Heart left ventricle (tissue), 13 donors: ENCODE measurements around the gene ZNF223.

Experiments used
- POLR2A ChIP-seq, 2 donors: fragments of 450-650 bp; IDR thresholded peaks; one replicate each; pipeline ENCODE4 v1.6.1; 2017; ENCODE audit warnings: antibody characterized with exemption in 2 of 2, mild to moderate bottlenecking in 2 of 2, moderate library complexity in 2 of 2
- TF ChIP-seq, protein P1 (sequence below), 12 donors: fragments of 200-600 bp; sonication (generic) in 4 of 12; IDR thresholded peaks; one replicate each; pipeline versions ENCODE4 v1.5.0 to v1.8.0; 2018 to 2022; ENCODE audit warnings: antibody characterized with exemption in 12 of 12, mild to moderate bottlenecking in 5 of 12
- donor health status: ischemic (EF 13 %, LVEDD 7.1; RV severe dilation, severe dysfunction).
- donor health status: DM: no; HTN: yes; CAD: no.
- donor health status: DM: no; HTN: no; CAD: no.
- donor health status: ischemic (EF 25% LVEDD 6.9; RV normal size, moderate dysfunction).
- donor health status: ischemic (EF 25% LVEDD 5.7; RV mildly dilated, moderate dysfunction).
- donor health status: ischemic (EF 35%, LVEDD 5.7; RV mildly dilated, moderate dysfunction).
- donor health status: nonischemic (EF 11% LVEDD 7.7; RV severe dilation, severe dysfunction).
- donor health status: DM: yes; HTN: yes; CAD: no.
- donor health status: PGD.
- donor health status: ischemic (EF 29% LVEDD 5.4; RV normal size, mild dysfunction).
- donor health status: nonischemic (EF 23%, LVEDD 6.1; RV moderate dilation, normal function).

- TF ChIP-seq, protein P1, sequence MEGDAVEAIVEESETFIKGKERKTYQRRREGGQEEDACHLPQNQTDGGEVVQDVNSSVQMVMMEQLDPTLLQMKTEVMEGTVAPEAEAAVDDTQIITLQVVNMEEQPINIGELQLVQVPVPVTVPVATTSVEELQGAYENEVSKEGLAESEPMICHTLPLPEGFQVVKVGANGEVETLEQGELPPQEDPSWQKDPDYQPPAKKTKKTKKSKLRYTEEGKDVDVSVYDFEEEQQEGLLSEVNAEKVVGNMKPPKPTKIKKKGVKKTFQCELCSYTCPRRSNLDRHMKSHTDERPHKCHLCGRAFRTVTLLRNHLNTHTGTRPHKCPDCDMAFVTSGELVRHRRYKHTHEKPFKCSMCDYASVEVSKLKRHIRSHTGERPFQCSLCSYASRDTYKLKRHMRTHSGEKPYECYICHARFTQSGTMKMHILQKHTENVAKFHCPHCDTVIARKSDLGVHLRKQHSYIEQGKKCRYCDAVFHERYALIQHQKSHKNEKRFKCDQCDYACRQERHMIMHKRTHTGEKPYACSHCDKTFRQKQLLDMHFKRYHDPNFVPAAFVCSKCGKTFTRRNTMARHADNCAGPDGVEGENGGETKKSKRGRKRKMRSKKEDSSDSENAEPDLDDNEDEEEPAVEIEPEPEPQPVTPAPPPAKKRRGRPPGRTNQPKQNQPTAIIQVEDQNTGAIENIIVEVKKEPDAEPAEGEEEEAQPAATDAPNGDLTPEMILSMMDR (IDR thresholded peaks at IDR 0.05): no peak
- TF ChIP-seq POLR2A (IDR thresholded peaks at IDR 0.05): no peak
Measured at GRCh38 chr19:44066305-44066704, 14.5 kb downstream of the ZNF223 start.
